Activated T-helper 17 cell treated with anti-CD3 and anti-CD28 coated beads, Interleukin-2, amount 50 U/mL, for 72 hours (primary cell): ENCODE data around the gene PROSER1. TPM values are rescaled to one million over a fixed set of nuclear protein-coding genes. Genes with fewer than 3 reads are reported as not detected.

Experiments used
- total RNA-seq, 2 donors: library from RNA; stranded (reverse); gene quantifications; one replicate each; pipeline ENCODE4 v1.2.3, GENCODE V29; 2022

Gene PROSER1
- total RNA-seq, 2 donors from 2014 or later = 44.7 to 72.3 TPM

Other genes with a start within 250 kb of the PROSER1 start
- gene STOML3, start 47.3 kb downstream of the PROSER1 start, total RNA-seq = not detected
- 10 to 100 TPM; 11.8 to 15.1 TPM for gene NHLRC3, start 367 bp upstream of the PROSER1 start, total RNA-seq